Suprapubic skin (tissue), 4 donors: ENCODE data around the gene CTSZ. TPM values are rescaled to one million over a fixed set of nuclear protein-coding genes. Genes with fewer than 3 reads are reported as not detected.
"Not testable (repeated sequence)": the region's sequence is repeated elsewhere in the genome, so short reads cannot be mapped to it uniquely, and the experiment has no call there.

Experiments
- DNase-seq, 2 donors: peaks; one replicate each; pipeline ENCODE4 v3.0.0-alpha.2; 2019; ENCODE audit warnings: low spot score in 2 of 2
- H3K27ac ChIP-seq: fragments of 200-600 bp; sonication (generic); one replicate; pipeline ENCODE4 v1.5.1; 2019
- H3K27me3 ChIP-seq: fragments of 200-600 bp; sonication (generic); one replicate; pipeline ENCODE4 v1.5.1; 2019
- H3K36me3 ChIP-seq: fragments of 200-600 bp; sonication (generic); one replicate; pipeline ENCODE4 v1.5.1; 2019
- H3K4me1 ChIP-seq: fragments of 200-600 bp; sonication (generic); one replicate; pipeline ENCODE4 v1.5.1; 2019
- H3K4me3 ChIP-seq: fragments of 200-600 bp; sonication (generic); one replicate; pipeline ENCODE4 v1.5.1; 2019; ENCODE audit warnings: mild to moderate bottlenecking
- H3K9me3 ChIP-seq: fragments of 200-600 bp; sonication (generic); one replicate; pipeline ENCODE4 v1.5.1; 2019
- EP300 ChIP-seq: sonication (generic); formaldehyde crosslinking; IDR thresholded peaks from one replicate; pipeline ENCODE4 v1.6.1; 2017; ENCODE audit warnings: antibody characterized with exemption
- POLR2A ChIP-seq, 2 donors: fragments of 450-650 bp; IDR thresholded peaks; one replicate each; pipeline ENCODE4 v1.6.1; 2017; ENCODE audit warnings: antibody characterized with exemption in 2 of 2, mild to moderate bottlenecking in 2 of 2, moderate library complexity in 2 of 2
- POLR2AphosphoS5 ChIP-seq, 3 donors: sonication (generic); formaldehyde crosslinking; IDR thresholded peaks; one replicate each; pipeline ENCODE4 v1.6.1; 2017; ENCODE audit warnings: antibody characterized with exemption in 3 of 3
- whole genome bisulfite sequencing: methylation state at CpG from one replicate; pipeline ENCODE4 v1.1.5; 2018; 5-methylcytosine and 5-hydroxymethylcytosine counted together
- total RNA-seq, 4 donors: library from RNA; depleted of rRNA; stranded (reverse); fragments of >200 nt; gene quantifications; one replicate each; pipeline ENCODE4 v1.1.0, GENCODE V29; 2016
- TF ChIP-seq, protein P1 (sequence below), 2 donors: fragments of 200-600 bp in 1 of 2; fragments of 450-650 bp in 1 of 2; sonication (generic) in 1 of 2; IDR thresholded peaks; one replicate each; pipeline ENCODE4 v1.5.1; 2016 to 2019; ENCODE audit warnings: antibody characterized with exemption in 2 of 2, mild to moderate bottlenecking in 1 of 2, moderate library complexity in 1 of 2

CTSZ gene
- total RNA-seq, 4 donors from 2014 or later, result 25.6 to 38.7 (median 34.7) TPM

DNA sequence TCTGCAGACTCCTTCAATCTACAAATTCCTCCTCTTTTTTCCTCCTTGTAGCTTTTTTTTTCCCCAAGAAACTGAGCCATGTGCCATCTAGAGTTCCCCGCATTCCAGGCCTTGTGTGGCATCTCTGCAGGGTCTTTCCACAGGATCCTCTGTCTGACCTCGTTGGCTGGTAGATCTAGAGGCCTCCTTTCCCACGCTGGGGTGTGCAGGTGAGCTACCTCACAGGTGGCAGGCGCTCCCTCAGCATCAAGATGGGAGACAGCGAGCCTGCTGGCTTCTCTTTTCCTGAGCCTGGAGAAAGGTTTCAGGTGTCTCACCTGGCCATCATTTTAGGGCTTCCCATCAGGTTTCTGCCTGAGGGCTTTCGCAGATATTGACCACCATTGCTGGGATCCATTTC is 35.6 kb downstream of the CTSZ start:
- WGBS, result 82% methylated on average over 6 of the region's 6 CpGs

DNA sequence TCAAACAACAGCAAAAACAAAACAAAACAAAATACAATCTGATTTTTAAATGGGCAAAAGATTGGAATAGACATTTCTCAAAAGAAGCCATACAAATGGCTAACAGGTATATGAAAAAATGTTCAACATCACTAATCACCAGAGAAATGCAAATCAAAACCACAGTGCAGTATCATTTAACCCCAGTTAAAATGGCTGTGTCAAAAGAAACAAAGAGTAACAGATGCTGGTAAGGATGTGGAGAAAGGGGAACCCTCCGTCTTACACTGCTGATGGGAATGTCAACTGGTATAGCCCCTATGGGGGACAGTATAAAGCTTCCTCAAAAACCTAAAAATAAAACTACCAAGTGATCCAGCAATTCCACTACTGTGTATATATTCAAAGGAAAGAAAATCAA is 36.9 kb downstream of the CTSZ start:
- no peaks in the 10 kb centered on the region for H3K27me3 ChIP-seq
- H3K4me1 ChIP-seq, result no peaks in the 10 kb centered on the region
- DNase-seq, result no peak
- H3K36me3 ChIP-seq, result no peaks in the 10 kb centered on the region
- no peak overlapping the region for H3K27ac ChIP-seq
- WGBS, result 79% methylated on average over 1 of the region's 1 CpG
- TF ChIP-seq EP300 (no peak), POLR2A (IDR thresholded peaks at IDR 0.05) (no peak), POLR2AphosphoS5 (IDR thresholded peaks at IDR 0.05) (no peak)
- TF ChIP-seq, protein P1, sequence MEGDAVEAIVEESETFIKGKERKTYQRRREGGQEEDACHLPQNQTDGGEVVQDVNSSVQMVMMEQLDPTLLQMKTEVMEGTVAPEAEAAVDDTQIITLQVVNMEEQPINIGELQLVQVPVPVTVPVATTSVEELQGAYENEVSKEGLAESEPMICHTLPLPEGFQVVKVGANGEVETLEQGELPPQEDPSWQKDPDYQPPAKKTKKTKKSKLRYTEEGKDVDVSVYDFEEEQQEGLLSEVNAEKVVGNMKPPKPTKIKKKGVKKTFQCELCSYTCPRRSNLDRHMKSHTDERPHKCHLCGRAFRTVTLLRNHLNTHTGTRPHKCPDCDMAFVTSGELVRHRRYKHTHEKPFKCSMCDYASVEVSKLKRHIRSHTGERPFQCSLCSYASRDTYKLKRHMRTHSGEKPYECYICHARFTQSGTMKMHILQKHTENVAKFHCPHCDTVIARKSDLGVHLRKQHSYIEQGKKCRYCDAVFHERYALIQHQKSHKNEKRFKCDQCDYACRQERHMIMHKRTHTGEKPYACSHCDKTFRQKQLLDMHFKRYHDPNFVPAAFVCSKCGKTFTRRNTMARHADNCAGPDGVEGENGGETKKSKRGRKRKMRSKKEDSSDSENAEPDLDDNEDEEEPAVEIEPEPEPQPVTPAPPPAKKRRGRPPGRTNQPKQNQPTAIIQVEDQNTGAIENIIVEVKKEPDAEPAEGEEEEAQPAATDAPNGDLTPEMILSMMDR (IDR thresholded peaks at IDR 0.05), result no peak
- no peak overlapping the region for H3K4me3 ChIP-seq
- peaks cover 2% of the 10 kb centered on the region for H3K9me3 ChIP-seq

More for the DNA sequence above, 35.6 kb downstream of the CTSZ start:
- H3K4me3 ChIP-seq, result no peak overlapping the region
- H3K27ac ChIP-seq, result no peak overlapping the region
- H3K27me3 ChIP-seq, result no peaks in the 10 kb centered on the region
- H3K36me3 ChIP-seq, result no peaks in the 10 kb centered on the region
- peak in 1 of 2 donors; percentile 29 for DNase-seq
- no peaks in the 10 kb centered on the region for H3K4me1 ChIP-seq
- H3K9me3 ChIP-seq, result peaks cover 2% of the 10 kb centered on the region
- TF ChIP-seq POLR2A (IDR thresholded peaks at IDR 0.05) (no peak), POLR2AphosphoS5 (IDR thresholded peaks at IDR 0.05) (no peak), EP300 (no peak)
- TF ChIP-seq, protein P1 (IDR thresholded peaks at IDR 0.05), result no peak

DNA sequence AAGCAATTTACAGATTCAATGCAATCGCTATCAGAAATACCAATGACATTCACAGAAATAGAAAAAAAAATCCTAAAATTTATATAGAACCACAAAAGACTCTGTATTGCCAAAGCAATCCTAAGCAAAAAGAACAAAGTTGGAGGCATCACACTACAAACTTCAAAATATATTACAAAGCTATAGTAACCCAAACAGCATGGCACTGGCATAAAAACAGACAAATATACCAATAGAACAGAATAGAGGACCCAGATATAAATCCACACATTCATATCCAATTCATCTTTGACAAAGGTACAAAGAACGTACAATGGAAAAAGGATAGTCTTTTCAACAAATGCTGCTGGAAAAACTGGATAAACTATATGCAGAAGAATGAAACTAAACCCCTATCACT is 37.6 kb downstream of the CTSZ start:
- Histone ChIP-seq H3K27me3 (no peaks in the 10 kb centered on the region), H3K4me3 (no peak overlapping the region), H3K36me3 (no peaks in the 10 kb centered on the region), H3K9me3 (peaks cover 2% of the 10 kb centered on the region), H3K4me1 (no peaks in the 10 kb centered on the region), H3K27ac (no peak overlapping the region)
- 96% methylated on average over 2 of the region's 2 CpGs for WGBS
- DNase-seq, result no peak
- TF ChIP-seq POLR2A (IDR thresholded peaks at IDR 0.05) (no peak), EP300 (no peak), POLR2AphosphoS5 (IDR thresholded peaks at IDR 0.05) (no peak)
- TF ChIP-seq, protein P1 (IDR thresholded peaks at IDR 0.05), result no peak

DNA sequence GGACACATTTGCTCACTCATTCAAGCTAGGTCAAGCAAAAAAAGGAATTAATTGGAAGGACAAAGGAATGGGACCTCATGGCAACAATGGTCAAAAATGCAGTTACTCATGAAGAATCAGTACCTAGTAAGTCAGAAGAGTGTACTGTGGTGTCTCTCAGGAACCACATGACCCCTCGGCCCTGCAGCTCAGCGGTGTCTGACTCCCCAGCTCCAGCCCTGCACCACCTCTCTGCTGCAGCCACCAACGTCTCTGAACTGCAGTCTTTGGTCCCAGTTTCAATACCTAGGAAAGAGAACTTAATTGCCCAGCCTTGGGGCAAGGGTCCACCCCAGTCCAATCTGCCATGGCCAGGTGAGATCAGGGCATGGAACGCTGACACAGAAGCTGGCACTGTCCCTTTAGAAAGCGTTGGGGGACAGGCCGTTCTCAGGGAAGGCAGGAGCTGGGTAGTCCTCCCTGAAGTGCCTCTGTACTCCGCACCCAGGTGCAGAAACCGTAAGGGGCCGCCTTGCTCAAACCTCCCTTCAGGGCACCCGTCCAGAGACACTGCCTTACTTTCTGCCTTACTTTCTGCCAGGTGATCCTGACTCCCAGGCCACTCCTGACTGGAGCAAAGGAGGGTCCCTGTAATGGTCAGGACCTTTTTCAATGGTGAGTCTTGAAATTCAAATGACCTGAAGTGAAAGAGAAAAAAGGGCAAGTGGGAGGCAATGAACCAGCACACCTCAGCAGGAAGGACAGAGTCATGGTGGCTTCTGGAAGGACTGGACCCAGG is 39.2 kb downstream of the CTSZ start:
- peaks cover 2% of the 10 kb centered on the region for H3K9me3 ChIP-seq
- DNase-seq, result peak in 1 of 2 donors; percentile 62
- no peaks in the 10 kb centered on the region for H3K4me1 ChIP-seq
- TF ChIP-seq POLR2AphosphoS5 (IDR thresholded peaks at IDR 0.05) (no peak), POLR2A (IDR thresholded peaks at IDR 0.05) (no peak), EP300 (no peak)
- TF ChIP-seq, protein P1 (IDR thresholded peaks at IDR 0.05), result no peak
- H3K36me3 ChIP-seq, result no peaks in the 10 kb centered on the region
- WGBS, result 76% methylated on average over 8 of the region's 10 CpGs
- peaks cover 2% of the 10 kb centered on the region for H3K27me3 ChIP-seq
- H3K27ac ChIP-seq, result no peak overlapping the region
- no peak overlapping the region for H3K4me3 ChIP-seq

DNA sequence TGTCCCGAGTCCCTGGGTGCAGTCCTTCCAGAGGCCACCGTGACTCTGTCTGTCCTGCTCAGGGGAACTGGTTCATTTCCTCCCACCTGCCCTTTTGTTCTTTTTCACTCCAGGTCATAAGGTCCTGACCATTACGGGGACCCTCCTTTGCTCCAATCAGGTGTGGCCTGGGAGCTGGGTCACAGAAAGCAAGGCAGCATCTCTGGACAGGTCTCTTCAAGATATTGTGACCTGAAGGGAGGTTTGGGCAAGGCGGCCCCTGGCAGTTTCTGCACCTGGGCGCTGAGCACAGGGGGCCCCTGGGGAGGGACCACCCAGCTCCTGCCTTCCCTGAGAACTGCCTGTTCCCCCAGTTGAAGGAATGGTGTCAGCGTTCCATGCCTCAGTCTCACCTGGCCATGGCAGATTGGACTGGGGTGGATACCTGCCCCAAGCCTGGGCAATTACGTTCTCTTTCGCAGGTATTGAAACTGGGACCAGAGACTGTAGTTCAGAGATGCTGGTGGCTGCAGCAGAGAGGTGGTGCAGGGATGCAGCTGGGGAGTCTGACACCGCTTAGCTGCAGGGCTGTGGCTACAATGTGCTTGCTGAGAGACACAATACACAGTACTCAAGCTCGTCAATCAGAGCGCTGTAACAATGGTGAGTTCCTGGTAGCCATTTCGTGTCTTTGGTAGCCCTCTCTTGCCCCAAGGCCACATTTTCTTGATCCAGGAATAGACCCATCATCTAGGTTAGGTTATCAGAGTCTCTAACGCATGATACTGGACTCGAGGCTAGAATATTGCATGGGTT is 41.6 kb downstream of the CTSZ start:
- WGBS, result 75% methylated on average over 11 of the region's 14 CpGs
- H3K36me3 ChIP-seq, result no peaks in the 10 kb centered on the region
- H3K27ac ChIP-seq, result no peak overlapping the region

DNA sequence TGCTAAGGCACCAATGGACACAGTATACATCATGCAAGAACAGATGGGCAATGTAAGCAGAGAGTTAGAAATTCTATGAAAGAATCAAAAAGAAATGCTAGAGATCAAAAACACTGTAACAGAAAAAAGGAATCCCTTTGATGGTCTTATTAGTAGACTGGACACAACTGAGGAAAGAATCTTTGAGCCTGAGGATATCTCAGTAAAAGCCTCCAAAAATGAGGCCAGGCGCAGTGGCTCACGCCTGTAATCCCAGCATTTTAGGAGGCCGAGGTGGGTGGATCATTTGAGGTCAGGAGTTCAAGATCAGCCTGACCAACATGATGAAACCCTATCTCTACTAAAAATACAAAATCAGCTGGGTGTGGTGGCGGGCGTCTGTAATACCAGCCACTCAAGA is 43.1 kb downstream of the CTSZ start:
- peak in 1 of 2 donors; percentile 12 for DNase-seq
- not testable (repeated sequence) for H3K27ac ChIP-seq, H3K36me3 ChIP-seq, H3K9me3 ChIP-seq, H3K27me3 ChIP-seq, H3K4me3 ChIP-seq, H3K4me1 ChIP-seq
- WGBS, result 90% methylated on average over 5 of the region's 5 CpGs

More for the DNA sequence above, 41.6 kb downstream of the CTSZ start:
- Histone ChIP-seq H3K4me1 (no peaks in the 10 kb centered on the region), H3K4me3 (no peak overlapping the region), H3K27me3 (peaks cover 3% of the 10 kb centered on the region), H3K9me3 (peaks cover 2% of the 10 kb centered on the region)
- TF ChIP-seq, protein P1 (IDR thresholded peaks at IDR 0.05), result no peak
- TF ChIP-seq POLR2A (IDR thresholded peaks at IDR 0.05) (no peak), POLR2AphosphoS5 (IDR thresholded peaks at IDR 0.05) (no peak), EP300 (no peak)
- peak in 1 of 2 donors; percentile 48 for DNase-seq
